Neural cell (in vitro differentiated cells): ENCODE data around the gene SLC35E1. TPM values are rescaled to one million over a fixed set of nuclear protein-coding genes. Genes with fewer than 3 reads are reported as not detected.
"Not testable (repeated sequence)": the region's sequence is repeated elsewhere in the genome, so short reads cannot be mapped to it uniquely, and the experiment has no call there.

ENCODE experiments used
- H2AFZ ChIP-seq: fragments of 200-600, 300-800 bp; sonication (generic), shearing (Covaris generic); 2 replicates; pipeline ENCODE4 v1.6.0; 2014; ENCODE audit warnings: low read depth, mild to moderate bottlenecking, antibody characterized with exemption, low read length, moderate library complexity
- H3F3A ChIP-seq: fragments of 200-600 bp; shearing (Covaris generic); 2 replicates; pipeline ENCODE4 v1.6.1; 2016; ENCODE audit warnings: mild to moderate bottlenecking, moderate library complexity, mixed read lengths, antibody characterized with exemption, low read length; ENCODE audit not compliant: insufficient read depth, poor library complexity, severe bottlenecking
- H3K27ac ChIP-seq: fragments of 200-600, 300-800 bp; sonication (generic), shearing (Covaris generic); 2 replicates; pipeline ENCODE4 v1.5.1; 2014; ENCODE audit warnings: mild to moderate bottlenecking, low read length, moderate library complexity
- H3K27me3 ChIP-seq: fragments of 300-800, 200-600 bp; sonication (generic), shearing (Covaris generic); 2 replicates; pipeline ENCODE4 v1.6.0; 2014; ENCODE audit warnings: mild to moderate bottlenecking, low read depth, low read length, moderate library complexity; ENCODE audit not compliant: insufficient read depth
- H3K36me3 ChIP-seq: fragments of 300-800, 200-600 bp; sonication (generic), shearing (Covaris generic); 2 replicates; pipeline ENCODE4 v1.5.1; 2014; ENCODE audit warnings: mild to moderate bottlenecking, antibody characterized with exemption, low read length, moderate library complexity; ENCODE audit not compliant: insufficient read depth
- H3K4me2 ChIP-seq: fragments of 300-800, 200-600 bp; sonication (generic), shearing (Covaris generic); 2 replicates; pipeline ENCODE4 v1.6.0; 2014; ENCODE audit warnings: mild to moderate bottlenecking, low read length
- H3K4me3 ChIP-seq: fragments of 300-800, 200-600 bp; sonication (generic), shearing (Covaris generic); 2 replicates; pipeline ENCODE4 v1.5.1; 2014; ENCODE audit warnings: mild to moderate bottlenecking, low read length, moderate library complexity
- H3K79me2 ChIP-seq: fragments of 200-600 bp; shearing (Covaris generic); replicated peaks from 2 replicates; pipeline ENCODE4 v1.6.0; 2014; ENCODE audit warnings: mild to moderate bottlenecking, low read length, moderate library complexity; ENCODE audit not compliant: insufficient read depth
- H3K9ac ChIP-seq: fragments of 300-800, 200-600 bp; sonication (generic), shearing (Covaris generic); 2 replicates; pipeline ENCODE4 v1.6.1; 2016; ENCODE audit warnings: mild to moderate bottlenecking, low read length, mixed read lengths
- H3K9me2 ChIP-seq: fragments of 200-600 bp; shearing (Covaris generic); 2 replicates; pipeline ENCODE4 v1.6.1; 2016; ENCODE audit warnings: mild to moderate bottlenecking, low read length, mixed read lengths; ENCODE audit not compliant: insufficient read depth
- H3K9me3 ChIP-seq: fragments of 200-600, 300-800 bp; sonication (generic), shearing (Covaris generic); 2 replicates; pipeline ENCODE4 v1.6.1; 2016; ENCODE audit warnings: mild to moderate bottlenecking, mixed run types, low read length, moderate library complexity, mixed read lengths
- H4K20me1 ChIP-seq: fragments of 200-600 bp; shearing (Covaris generic); 2 replicates; pipeline ENCODE4 v1.6.1; 2016; ENCODE audit warnings: mild to moderate bottlenecking, mixed run types; ENCODE audit not compliant: insufficient read depth
- CTCF ChIP-seq: fragments of 450-650 bp; IDR thresholded peaks from 2 replicates; pipeline ENCODE4 v1.5.1; 2014; ENCODE audit warnings: antibody characterized with exemption, mild to moderate bottlenecking, moderate library complexity; ENCODE audit not compliant: poor library complexity, severe bottlenecking
- EP300 ChIP-seq: fragments of 450-650 bp; conservative IDR thresholded peaks from 2 replicates; pipeline ENCODE4 v1.6.1; 2014; ENCODE audit warnings: antibody characterized with exemption, mild to moderate bottlenecking, moderate library complexity; ENCODE audit not compliant: poor library complexity, severe bottlenecking
- EZH2 ChIP-seq: fragments of 200-600, 300-800 bp; shearing (Covaris generic), sonication (generic); IDR thresholded peaks from 2 replicates; pipeline ENCODE4 v1.6.1; 2014; ENCODE audit warnings: antibody characterized with exemption, low read length, borderline replicate concordance, mild to moderate bottlenecking; ENCODE audit not compliant: insufficient read depth, poor library complexity, severe bottlenecking
- MXI1 ChIP-seq: fragments of 450-650 bp; conservative IDR thresholded peaks from 2 replicates; pipeline ENCODE4 v1.6.1; 2014; ENCODE audit warnings: antibody characterized with exemption, mild to moderate bottlenecking; ENCODE audit not compliant: poor library complexity, severe bottlenecking
- POLR2AphosphoS5 ChIP-seq: IDR thresholded peaks from 2 replicates; pipeline ENCODE4 v1.6.1; 2012
- RAD21 ChIP-seq: fragments of 450-650 bp; conservative IDR thresholded peaks from 2 replicates; pipeline ENCODE4 v1.6.1; 2014; ENCODE audit warnings: antibody characterized with exemption, mild to moderate bottlenecking, moderate library complexity
- REST ChIP-seq: IDR thresholded peaks from 2 replicates; pipeline ENCODE4 v1.6.1; 2012; ENCODE audit warnings: borderline replicate concordance
- SMC3 ChIP-seq: fragments of 450-650 bp; conservative IDR thresholded peaks from 2 replicates; pipeline ENCODE4 v1.6.1; 2014; ENCODE audit warnings: antibody characterized with exemption, mild to moderate bottlenecking, moderate library complexity; ENCODE audit not compliant: poor library complexity
- TAF1 ChIP-seq: IDR thresholded peaks from 2 replicates; pipeline ENCODE4 v1.6.1; 2012; ENCODE audit warnings: low read depth
- polyA plus RNA-seq: library from polyadenylated mRNA; depleted of rRNA; stranded (reverse); fragments of >200 nt; gene quantifications from 2 replicates; pipeline ENCODE4 v1.2.3, GENCODE V29; 2014

SLC35E1 gene
- polyA plus RNA-seq, 1 donor from 2014 or later, result 23.9 TPM

GRCh38 chr19:16559780-16560276, 12.4 kb downstream of the SLC35E1 start:
- H3K4me3 ChIP-seq, result no peak overlapping the region
- no peaks in the 10 kb centered on the region for H4K20me1 ChIP-seq
- TF ChIP-seq RAD21 (no peak), REST (no peak), MXI1 (no peak), POLR2AphosphoS5 (no peak), EZH2 (no peak), TAF1 (no peak), SMC3 (no peak), CTCF (no peak), EP300 (no peak)
- H3F3A ChIP-seq, result no peaks in the 10 kb centered on the region
- no peaks in the 10 kb centered on the region for H3K9me2 ChIP-seq
- no peak overlapping the region for H3K27ac ChIP-seq
- no peaks in the 10 kb centered on the region for H3K9me3 ChIP-seq
- H3K79me2 ChIP-seq, result no peaks in the 10 kb centered on the region
- no peak overlapping the region for H3K4me2 ChIP-seq
- no peaks in the 10 kb centered on the region for H3K36me3 ChIP-seq
- H2AFZ ChIP-seq, result no peak overlapping the region
- no peaks in the 10 kb centered on the region for H3K27me3 ChIP-seq
- H3K9ac ChIP-seq, result no peak overlapping the region

GRCh38 chr19:16554776-16555175, 17.4 kb downstream of the SLC35E1 start:
- H3K27me3 ChIP-seq, result no peaks in the 10 kb centered on the region
- H3K9me2 ChIP-seq, result no peaks in the 10 kb centered on the region
- H4K20me1 ChIP-seq, result no peaks in the 10 kb centered on the region
- H3K9me3 ChIP-seq, result no peaks in the 10 kb centered on the region
- H3K4me2 ChIP-seq, result no peak overlapping the region
- no peak overlapping the region for H3K27ac ChIP-seq
- H2AFZ ChIP-seq, result no peak overlapping the region
- H3K4me3 ChIP-seq, result no peak overlapping the region
- TF ChIP-seq MXI1 (no peak), POLR2AphosphoS5 (no peak), TAF1 (no peak)
- H3K36me3 ChIP-seq, result no peaks in the 10 kb centered on the region
- H3F3A ChIP-seq, result no peaks in the 10 kb centered on the region
- no peak overlapping the region for H3K9ac ChIP-seq
- no peaks in the 10 kb centered on the region for H3K79me2 ChIP-seq

GRCh38 chr19:16551902-16552301, 20.3 kb downstream of the SLC35E1 start:
- H3K79me2 ChIP-seq, H3K36me3 ChIP-seq, H3K4me2 ChIP-seq, H3K27ac ChIP-seq, H3K4me3 ChIP-seq, H3K9me2 ChIP-seq, H3F3A ChIP-seq, H3K9ac ChIP-seq, H4K20me1 ChIP-seq, H2AFZ ChIP-seq, H3K9me3 ChIP-seq, H3K27me3 ChIP-seq: not testable (repeated sequence)
